ENCODE results near the gene CHRNE. TPM values are rescaled to one million over a fixed set of nuclear protein-coding genes. Genes with fewer than 3 reads are reported as not detected.
A peak's percentile ranks its signal among the peaks of the same experiment; 100 is the strongest.

CHRNE gene
- total RNA-seq, 2 experiments from 2014 or later = 3.2 to 3.7 TPM

DNA sequence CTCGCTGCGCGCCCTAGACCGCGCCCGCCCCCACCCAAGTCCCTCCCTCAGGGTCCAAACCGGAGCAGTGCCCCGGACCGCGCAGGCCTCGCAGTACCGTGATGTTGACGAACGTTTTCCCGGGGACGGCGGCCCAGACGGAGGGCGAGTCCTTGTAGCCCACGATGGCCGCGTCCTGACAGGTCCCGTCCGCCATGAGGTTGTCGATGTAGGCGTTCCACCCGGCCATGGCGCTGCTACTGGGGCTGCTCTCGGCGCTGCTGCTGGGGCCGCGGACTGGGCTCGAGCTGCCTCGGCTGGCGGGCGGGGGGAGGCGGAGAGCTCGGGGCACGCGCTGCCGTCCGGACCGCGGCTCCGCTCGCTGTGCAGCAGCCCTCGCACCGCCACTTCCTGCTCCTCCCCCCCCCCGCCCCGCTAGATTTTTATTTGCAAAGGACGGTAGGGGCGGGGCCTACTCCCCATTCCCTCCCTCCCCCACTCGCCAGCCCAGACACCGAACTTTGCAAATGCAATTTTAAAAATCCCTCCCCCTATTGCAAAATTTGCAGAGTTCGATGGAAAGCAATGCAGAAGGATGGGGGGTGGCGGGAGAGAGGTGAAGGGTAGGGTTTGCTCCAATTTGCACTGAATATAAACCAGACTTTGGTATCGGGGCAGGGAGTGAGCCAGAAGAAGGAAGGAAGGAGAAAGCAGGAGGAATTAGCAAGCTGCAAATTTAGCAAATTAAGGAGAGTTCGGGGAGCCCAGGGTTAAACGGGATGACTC, 45.5 kb upstream of the CHRNE start, which contains the start of gene PFN1:
Gene PFN1, minus strand, starts transcription at position 365 of the 765 bp plus-strand sequence. Its CDS starts 136 bp downstream, at position 229.
- Histone ChIP-seq H3K27me3 (ENCODE audit: control insufficient read depth in 1 of 2, insufficient read depth in 2 of 2, low read length in 2 of 2) (no peaks in the 10 kb centered on the region), H3K36me3 (ENCODE audit: insufficient read depth, low read length) (peaks cover 35% of the 10 kb centered on the region), H3K27ac (ENCODE audit: low read depth in 1 of 2, low read length in 2 of 2) (peak within 1 kb of the TSS; percentile 96 to 98), H3K9me3 (ENCODE audit: control insufficient read depth in 1 of 2, insufficient read depth in 1 of 2, low read length in 2 of 2) (peaks cover 0 to 3% of the 10 kb centered on the region in 2 experiments), H3K4me1 (ENCODE audit: insufficient read depth, low read length) (peaks cover 51% of the 10 kb centered on the region), H3K4me3 (ENCODE audit: low read length) (peak within 1 kb of the TSS; percentile 99)
- peak within 1 kb of the TSS; percentile 99 for H3K4me3 Mint-ChIP-seq
- DNase-seq (peak; percentile 82 to 96 (median 90)), ATAC-seq (ENCODE audit: poor library complexity) (peak; percentile 55)
- TF ChIP-seq, protein P1, sequence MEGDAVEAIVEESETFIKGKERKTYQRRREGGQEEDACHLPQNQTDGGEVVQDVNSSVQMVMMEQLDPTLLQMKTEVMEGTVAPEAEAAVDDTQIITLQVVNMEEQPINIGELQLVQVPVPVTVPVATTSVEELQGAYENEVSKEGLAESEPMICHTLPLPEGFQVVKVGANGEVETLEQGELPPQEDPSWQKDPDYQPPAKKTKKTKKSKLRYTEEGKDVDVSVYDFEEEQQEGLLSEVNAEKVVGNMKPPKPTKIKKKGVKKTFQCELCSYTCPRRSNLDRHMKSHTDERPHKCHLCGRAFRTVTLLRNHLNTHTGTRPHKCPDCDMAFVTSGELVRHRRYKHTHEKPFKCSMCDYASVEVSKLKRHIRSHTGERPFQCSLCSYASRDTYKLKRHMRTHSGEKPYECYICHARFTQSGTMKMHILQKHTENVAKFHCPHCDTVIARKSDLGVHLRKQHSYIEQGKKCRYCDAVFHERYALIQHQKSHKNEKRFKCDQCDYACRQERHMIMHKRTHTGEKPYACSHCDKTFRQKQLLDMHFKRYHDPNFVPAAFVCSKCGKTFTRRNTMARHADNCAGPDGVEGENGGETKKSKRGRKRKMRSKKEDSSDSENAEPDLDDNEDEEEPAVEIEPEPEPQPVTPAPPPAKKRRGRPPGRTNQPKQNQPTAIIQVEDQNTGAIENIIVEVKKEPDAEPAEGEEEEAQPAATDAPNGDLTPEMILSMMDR (IDR thresholded peaks at IDR 0.05) = no peak
- H3K9me3 Mint-ChIP-seq = no peaks in the 10 kb centered on the region
- intact Hi-C loops (cut with DNase I, micrococcal nuclease) = loop anchor here (1.0 to 5.0 kb wide), 4 partner anchors 8 to 236 kb away; partner anchors contain the start of genes ARRB2 (in 2 of the 2), INCA1 (in 1 of the 2), KIF1C (in 1 of the 2) and RNF167 (in 1 of the 2)
- CTCF ChIA-PET = interaction anchor here (1.2 to 1.5 kb wide), 3 partner anchors 20 to 49 kb away, joined by 3 to 4 read pairs (median 3); partner anchors contain the start of genes C17orf107 and SPAG7
- peak within 1 kb of the TSS; percentile 90 for H3K27ac Mint-ChIP-seq
- POLR2A ChIA-PET = interaction anchor here (0.9 to 13.9 kb wide), 21 partner anchors 9 to 805 kb away, joined by 3 to 350 read pairs (median 5); partner anchors contain the start of genes ARRB2, C17orf107, CHRNE and CYB5D2
- H3K4me1 Mint-ChIP-seq (ENCODE audit: low read depth) = peaks cover 55% of the 10 kb centered on the region
- no peaks in the 10 kb centered on the region for H3K27me3 Mint-ChIP-seq
- H3K36me3 Mint-ChIP-seq (ENCODE audit: low read depth) = peaks cover 45% of the 10 kb centered on the region

DNA sequence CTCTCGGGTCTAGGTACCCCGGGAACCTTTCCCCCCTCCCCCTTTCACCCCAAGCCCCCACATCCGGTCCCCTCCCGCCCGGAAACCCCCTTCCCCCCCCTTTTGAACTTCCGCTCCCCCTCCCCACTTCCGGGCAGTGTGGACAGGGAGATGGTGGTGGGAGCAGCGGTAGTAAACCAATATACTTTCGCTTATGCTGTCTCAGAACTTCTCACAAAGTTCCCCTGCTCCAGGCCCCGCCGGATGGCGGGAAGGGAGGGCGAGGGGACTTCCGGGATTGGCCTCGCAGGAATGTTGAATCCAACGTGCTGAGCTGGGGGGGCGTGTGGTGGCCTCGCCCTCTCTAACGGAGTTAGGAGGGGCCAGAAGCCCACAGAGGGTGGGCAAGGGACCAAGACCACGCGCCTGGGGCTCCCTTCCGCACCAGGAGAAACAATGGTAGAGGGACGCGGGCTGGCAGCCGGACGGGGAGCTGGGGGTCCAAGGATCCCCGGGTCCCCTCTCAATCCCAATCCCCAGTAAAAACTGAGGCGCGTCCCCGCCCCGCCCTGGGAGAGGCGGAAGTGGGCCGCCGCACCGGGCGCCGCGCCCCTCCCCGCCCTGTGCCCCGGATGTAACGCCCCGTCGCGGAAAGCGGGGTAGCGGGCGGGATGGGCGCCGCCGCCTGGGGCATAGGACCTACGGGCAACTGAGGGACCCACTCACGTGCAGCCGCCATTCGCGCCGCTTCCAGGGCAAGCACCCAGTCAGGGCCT, 44.7 kb upstream of the CHRNE start:
- Mint-ChIP-seq H3K27ac (peak overlapping the region; percentile 90), H3K9me3 (no peaks in the 10 kb centered on the region), H3K36me3 (ENCODE audit: low read depth) (peaks cover 53% of the 10 kb centered on the region), H3K4me3 (peak overlapping the region; percentile 99), H3K4me1 (ENCODE audit: low read depth) (peaks cover 63% of the 10 kb centered on the region), H3K27me3 (no peaks in the 10 kb centered on the region)
- TF ChIP-seq, protein P1 (IDR thresholded peaks at IDR 0.05) = no peak
- peak; percentile 21 for ATAC-seq (ENCODE audit: poor library complexity)
- H3K27me3 ChIP-seq (ENCODE audit: control insufficient read depth in 1 of 2, insufficient read depth in 2 of 2, low read length in 2 of 2) = no peaks in the 10 kb centered on the region
- H3K36me3 ChIP-seq (ENCODE audit: insufficient read depth, low read length) = peaks cover 43% of the 10 kb centered on the region
- peak; percentile 38 to 83 (median 67) for DNase-seq
- peak overlapping the region; percentile 99 for H3K4me3 ChIP-seq (ENCODE audit: low read length)
- POLR2A ChIA-PET = interaction anchor here (0.7 to 13.9 kb wide), 22 partner anchors 9 to 804 kb away, joined by 3 to 350 read pairs (median 5); partner anchors contain the start of genes ARRB2, C17orf107, CHRNE and CYB5D2
- peaks cover 0 to 3% of the 10 kb centered on the region in 2 experiments for H3K9me3 ChIP-seq (ENCODE audit: control insufficient read depth in 1 of 2, insufficient read depth in 1 of 2, low read length in 2 of 2)
- H3K4me1 ChIP-seq (ENCODE audit: insufficient read depth, low read length) = peaks cover 59% of the 10 kb centered on the region
- intact Hi-C loops (cut with DNase I, micrococcal nuclease) = loop anchor here (1.0 to 5.0 kb wide), 4 partner anchors 7 to 235 kb away; partner anchors contain the start of genes ARRB2 (in 2 of the 2), INCA1 (in 1 of the 2), KIF1C (in 1 of the 2) and RNF167 (in 1 of the 2)
- CTCF ChIA-PET = interaction anchor here (1.2 to 2.3 kb wide), 3 partner anchors 19 to 48 kb away, joined by 3 to 7 read pairs (median 3); partner anchors contain the start of genes C17orf107 and SPAG7
- H3K27ac ChIP-seq (ENCODE audit: low read depth in 1 of 2, low read length in 2 of 2) = peak overlapping the region; percentile 96 to 98
